ENCODE measurements around the gene FRRS1L.

FRRS1L gene

DNA sequence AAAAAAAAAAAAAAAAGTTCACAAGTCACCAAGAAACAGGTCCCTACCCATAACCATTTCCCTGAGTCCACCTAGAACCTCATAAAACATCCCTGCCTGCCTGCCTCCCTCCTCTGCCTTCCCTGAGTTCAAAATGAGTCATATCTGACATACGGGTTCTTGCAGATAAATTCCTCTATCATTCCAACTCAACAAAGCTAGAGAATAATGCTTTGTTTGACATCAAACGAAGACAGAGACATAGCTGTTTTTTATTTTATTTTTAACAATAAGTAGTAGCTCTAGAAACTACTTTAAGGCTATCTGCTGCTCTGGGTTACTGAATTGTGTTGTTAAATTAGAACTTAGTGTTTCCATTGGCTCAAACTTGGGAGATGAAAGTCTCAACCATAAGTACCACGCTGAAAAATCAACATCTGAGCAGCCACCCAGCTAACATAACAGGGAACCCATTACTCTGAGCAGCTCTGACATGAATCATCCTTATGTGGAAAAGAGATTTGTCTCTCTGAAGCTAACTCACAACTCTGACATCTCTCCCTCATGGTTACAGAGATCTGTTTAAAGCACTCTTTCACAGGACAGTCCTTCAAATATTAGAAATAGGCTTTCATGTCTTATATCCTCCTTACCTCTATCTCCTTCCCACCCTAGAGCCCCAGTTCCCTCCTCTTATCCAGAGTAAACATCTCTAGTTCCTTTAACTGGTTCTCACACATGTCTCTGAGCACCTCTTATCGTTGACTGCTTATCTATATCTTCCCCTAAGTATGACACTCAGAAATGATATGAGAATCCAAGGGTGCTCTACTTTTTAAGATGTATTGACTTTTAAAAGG, 59.4 kb downstream of the FRRS1L start:
- DNase-seq (ENCODE audit: low spot score), result peak; percentile 83

DNA sequence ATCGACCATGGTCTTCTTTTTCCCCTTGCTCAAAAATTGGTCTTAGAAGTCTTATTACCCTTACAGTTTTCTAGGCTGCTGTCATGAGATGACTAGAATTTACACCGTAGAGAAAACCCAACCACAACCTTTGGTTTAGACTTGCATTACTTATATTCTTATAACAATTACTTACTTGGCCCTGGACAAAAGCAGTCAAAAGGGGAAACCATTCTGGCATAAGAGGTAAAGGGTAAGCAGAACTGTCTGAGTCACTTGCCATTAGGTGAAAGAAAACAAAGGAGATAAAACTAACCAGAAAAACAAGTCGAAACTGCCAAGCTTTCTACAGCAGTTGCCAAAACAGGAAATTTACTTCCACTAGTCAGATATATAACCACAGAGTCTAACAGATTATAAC, 65.2 kb downstream of the FRRS1L start:
- DNase-seq (ENCODE audit: low spot score), result no peak

DNA sequence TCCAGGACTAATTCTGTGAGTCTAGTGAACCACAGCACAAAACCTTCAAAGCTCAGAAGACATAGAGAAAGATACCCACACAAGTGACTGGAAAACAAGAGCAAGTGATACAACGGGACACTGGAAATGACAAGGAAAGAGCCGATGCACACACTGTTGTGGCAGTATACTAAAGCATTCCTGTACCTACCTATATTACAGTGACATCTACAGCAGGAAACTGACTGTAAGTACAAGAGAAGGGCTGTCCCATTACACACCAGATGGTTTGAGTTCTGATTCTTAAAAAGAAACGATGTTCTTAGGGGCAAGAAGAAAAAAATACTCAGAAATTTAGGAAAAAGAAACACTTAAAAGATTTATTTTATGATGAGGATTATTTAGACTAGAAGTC, 65.8 kb downstream of the FRRS1L start:
- DNase-seq (ENCODE audit: low spot score), result no peak

DNA sequence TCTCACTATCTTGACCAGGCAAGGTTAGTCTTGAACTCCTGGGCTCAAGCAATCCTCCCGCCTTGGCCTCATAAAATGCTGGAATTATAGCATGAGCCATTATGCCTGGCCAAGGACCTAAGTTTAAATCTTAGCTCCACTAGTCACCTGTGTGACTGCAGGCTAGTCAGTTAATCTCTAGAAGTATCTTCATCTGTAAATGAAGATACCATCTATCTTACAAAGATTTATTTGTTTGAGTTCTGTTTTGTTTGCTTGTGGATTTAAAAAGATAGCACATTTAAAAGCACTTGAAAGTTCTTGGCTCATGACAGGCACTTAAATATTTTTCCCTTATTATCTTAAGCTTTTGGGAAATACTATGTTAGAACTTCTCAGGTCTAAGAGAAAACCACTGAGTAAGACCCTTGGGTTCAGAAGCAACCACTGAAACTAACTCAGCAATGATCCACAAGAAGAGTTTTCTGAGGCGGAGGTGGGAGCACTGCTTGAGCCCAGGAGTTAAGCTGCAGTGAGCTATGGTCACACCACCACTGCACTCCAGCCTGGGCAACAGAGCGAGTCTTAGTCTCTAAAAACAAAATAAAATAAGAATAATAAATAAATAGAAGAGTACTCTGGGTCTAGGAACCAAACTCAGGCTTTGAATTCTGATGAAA, 66.4 kb downstream of the FRRS1L start:
- DNase-seq (ENCODE audit: low spot score), result no peak

DNA sequence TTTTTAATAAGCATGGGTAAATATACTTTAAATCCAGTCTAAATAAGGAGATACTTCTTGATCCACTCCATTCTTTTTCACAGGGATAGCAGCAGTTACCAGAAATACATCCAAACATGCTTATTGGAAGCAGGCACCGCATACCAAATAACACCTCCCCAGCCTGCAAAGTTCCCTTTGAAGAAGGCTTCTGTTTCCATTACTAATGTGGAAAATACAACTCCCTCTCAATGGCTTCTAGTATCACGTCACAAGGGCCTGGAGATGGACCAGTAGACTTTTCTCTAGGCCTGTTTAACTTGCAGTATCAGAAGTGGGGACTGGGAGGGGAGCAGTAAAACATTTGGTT, 68.1 kb downstream of the FRRS1L start:
- no peak for DNase-seq (ENCODE audit: low spot score)

DNA sequence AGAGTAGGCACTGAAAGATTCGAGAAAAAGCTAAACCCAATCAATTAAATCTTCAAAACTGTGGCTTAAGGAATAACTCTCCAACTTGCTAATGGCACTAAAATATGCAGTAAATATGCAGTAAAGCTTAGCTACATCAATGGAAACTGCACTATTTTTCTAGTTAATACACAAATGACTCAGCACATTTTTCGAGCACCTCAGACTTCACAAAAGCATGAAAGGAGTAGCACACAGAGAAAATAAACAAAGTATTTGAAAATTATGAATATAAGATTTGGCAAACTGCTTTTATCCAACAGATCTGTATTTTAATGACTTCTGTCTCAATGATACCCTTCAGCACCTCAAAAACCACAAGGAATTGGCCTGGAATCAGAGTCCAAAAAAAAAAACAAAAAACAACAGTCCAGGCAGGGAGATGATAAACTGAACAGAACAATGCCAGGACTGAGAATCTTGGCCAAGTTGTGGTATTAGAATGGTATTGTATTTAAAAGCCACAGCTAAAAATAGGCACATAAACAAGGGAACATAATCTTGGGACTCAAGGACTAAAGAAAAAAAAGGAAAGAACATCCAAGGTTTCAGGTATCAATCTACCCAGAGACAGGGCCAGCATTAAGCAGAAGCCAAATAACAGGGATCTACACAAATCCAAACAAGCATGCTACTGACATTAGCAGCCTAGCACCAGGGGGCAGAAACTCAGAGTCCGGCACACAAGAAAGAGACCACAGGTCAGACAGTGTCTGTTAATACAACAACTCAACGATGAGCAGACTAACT, 68.7 kb downstream of the FRRS1L start:
- peak; percentile 54 for DNase-seq (ENCODE audit: low spot score)

DNA sequence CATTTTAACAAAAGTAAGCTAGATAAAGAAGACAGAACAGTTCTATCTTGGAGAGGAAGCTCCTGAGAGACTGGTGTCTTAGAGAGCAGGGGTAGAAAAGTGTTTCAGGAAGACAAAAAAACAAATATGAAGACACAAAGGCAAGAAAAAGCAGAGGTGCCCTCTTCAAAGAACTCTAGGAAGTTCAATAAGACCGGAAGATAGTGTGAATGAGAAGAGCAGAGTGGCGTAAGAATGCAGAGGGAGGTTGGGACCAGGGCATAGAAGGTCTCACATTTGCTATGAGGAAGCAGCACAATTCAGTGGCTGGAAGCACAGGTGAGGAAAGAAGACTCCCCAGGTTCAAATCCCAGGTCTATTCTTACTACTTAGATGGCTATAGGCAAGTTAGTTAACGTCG, 69.9 kb downstream of the FRRS1L start:
- no peak for DNase-seq (ENCODE audit: low spot score)

DNA sequence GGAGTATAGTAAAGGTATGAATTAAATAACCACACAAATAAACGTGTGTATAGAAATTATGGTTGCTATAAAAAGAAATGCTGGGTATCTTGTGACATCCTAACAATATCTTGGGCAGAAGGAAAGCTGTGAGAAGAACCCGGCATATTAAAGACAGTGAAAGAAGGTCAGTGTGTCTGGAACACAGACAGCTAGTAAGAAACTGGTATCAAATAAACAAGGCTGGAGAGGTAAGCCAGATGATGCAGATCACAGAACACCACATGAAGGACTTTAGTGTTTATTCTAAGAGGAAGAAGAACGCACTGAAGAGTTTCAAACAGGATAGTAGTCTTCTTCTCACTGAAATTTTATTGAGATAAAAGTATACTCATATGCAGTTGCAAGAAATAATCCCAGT, 71.7 kb downstream of the FRRS1L start:
- no peak for DNase-seq (ENCODE audit: low spot score)

DNA sequence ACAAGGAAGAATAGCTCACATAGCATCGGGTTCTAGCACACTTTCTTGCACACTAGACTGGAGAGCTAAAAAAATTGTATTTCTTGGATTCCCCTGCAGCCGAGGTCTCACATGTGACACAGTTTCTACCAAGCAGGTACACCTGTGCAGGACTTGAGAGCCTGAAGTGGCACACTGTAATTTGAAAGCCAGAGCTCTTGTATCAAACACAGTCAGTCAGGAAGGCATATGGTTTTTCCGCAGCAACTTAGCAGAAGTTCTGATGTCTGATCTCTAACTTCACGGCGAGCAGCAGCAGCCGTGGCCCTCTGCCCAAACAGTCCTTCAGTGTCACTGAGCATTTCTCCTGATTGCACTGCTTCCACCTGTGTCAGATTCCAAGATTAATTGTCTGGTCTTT, 72.8 kb downstream of the FRRS1L start:
- no peak for DNase-seq (ENCODE audit: low spot score)

DNA sequence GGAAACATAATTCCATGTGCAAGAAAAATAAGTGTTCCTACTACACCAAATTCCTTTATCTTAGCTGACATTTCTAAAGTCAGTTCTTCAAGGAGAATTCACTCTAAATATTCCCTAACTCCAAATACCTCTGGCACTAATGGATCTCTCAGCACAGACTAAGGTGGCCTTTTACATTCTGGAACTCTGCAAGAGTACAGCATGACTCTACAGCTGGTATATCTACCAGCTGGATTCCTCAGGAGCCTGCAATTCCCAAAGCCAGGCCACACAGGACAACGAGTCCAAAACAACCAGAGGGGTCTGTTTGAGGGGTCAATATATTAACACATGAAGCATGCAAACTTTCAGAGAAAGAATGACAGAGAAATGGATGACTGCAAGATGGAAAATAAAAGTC, 74.5 kb downstream of the FRRS1L start:
- no peak for DNase-seq (ENCODE audit: low spot score)

DNA sequence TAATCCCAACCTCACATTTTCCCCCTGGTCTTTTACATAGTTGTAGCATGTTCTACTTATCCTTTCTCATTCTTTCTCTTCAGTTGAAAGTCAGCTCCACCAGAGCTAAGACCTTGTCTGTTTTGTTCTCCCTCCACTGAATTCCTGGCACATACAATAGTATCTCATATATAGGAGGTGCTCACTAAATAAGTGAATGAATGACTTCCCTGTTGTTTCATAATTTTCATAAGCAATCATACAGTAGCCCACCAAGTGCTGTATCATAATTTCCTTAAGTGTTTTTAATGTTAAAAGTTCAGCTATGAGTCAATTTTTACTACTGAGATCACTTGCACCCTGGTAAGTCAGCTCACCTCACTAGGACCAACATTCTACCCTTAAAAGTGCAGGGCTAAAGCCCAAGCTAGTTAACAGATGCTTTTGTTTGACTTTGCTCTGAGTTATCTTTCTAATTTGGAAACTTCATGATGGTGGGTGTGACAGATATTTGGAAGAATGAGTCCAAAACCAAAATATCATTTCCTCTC, 74.9 kb downstream of the FRRS1L start:
- DNase-seq (ENCODE audit: low spot score), result no peak

DNA sequence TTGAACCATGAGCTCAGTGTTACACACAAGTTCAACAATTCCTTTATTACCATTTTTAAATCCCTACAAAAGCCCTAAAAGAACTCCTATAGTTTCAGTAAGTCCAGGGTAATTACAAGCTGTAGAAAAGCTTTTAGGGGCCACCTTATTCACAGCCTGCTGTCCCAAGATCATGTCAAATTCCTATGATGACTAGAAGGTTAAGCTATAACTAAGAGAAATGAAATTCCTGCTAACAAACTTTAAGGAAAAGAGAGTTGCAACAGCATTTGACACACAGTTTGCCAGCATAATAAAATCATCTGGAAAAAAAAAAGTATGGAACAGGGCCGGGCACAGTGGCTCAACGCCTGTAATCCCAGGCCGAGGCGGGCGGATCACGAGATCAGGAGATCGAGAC, 78.8 kb downstream of the FRRS1L start:
- no peak for DNase-seq (ENCODE audit: low spot score)

DNA sequence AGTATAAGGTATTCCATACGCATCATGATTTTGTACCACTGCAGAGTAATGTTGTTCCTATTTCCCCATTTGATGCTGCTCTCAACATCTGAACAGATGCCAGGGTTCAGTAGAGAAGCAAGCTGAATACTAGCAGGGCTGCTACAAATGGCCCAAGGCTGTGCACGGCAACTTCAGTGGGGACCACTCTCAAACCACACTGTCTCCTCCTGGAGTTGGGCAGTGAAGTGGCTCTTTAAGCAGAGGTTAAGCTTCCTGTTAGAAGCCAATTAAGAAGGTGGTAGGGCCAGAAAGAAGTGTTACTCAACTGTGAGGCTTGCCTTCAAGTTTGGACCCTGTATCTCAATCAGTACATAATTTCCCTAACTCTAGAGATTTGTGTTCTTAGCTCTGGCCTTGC, 79.3 kb downstream of the FRRS1L start:
- DNase-seq (ENCODE audit: low spot score), result no peak

DNA sequence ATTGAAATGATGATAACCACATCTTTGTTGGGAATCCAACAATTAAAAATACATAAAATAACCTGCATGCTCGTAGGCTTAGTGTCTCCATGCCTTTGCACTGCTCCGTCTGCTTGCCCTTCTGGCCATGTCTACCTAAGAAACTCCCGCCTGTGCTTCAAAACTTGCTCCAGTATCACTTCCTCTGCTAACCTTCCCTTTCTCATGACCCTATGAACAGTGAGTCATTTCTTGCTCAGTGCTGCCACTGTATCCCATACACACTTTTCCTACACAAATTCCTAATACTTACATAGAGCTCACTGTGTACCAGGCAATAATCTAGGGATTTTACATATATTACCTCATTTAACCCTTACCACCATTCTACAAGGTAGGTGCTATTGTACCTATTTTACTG, 80.8 kb downstream of the FRRS1L start:
- DNase-seq (ENCODE audit: low spot score), result peak; percentile 50

DNA sequence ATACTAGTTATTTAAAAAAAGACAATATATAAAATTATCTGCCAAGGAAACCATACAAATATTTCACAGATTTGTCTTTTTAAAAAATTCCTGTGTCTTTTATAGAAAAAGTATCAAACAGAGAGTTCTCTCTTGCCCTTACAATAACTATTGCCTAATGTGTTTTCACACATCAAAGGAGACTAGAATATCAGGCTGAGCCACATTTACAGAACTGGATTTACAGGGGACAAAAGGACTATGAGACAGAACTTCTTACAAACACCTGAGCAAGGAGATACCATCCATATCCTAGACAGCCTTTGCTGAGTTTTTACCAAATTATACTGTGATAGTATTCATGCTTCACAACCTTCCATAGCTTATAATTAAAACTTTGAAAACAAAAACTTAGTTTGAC, 81.5 kb downstream of the FRRS1L start:
- no peak for DNase-seq (ENCODE audit: low spot score)

DNA sequence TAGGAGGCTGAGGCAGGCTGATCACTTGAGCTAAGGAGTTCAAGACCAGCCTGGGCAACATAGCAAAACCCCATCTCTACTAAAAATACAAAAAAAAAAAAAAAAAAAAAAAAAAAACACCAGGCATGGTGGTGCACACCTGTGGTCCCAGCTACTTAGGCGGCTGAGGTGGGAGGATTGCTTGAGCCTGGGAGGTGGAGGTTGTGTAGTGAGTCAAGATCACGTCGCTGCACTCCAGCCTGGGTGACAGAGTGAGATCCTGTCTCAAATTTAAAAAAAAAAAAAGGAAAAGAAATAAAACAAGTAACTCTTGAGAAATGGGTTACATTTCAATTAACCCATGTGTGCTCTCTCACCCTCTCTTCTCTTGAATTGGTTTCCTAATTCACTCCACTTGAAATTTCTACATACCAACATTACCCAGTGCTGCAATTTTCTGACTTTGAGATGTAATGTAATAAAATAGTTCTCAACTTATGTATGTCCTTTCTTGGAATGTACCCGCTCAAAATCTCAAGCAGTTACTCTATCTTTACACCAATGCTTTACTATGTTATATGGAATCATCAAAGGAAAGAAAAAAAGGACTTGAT, 83.1 kb downstream of the FRRS1L start:
- DNase-seq (ENCODE audit: low spot score), result no peak

DNA sequence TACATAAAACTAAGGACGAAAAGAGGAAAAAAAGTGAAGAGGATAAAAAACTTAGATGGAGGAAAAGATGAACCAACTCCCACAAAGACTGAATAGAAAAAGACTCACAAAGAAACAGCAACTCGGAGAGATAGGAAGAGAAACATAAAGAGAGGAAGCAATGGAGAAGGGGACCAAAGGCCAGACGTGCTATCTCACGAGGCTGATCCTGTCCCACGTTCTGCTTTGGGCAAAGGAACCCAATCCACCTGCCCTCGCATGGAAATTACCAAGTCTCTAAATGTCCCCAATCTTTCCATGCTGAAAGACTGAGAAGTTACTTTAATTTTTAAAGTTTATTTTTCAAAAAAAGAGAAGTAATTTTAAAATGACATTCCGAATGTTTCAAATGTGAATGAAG, 83.9 kb downstream of the FRRS1L start:
- DNase-seq (ENCODE audit: low spot score), result no peak

DNA sequence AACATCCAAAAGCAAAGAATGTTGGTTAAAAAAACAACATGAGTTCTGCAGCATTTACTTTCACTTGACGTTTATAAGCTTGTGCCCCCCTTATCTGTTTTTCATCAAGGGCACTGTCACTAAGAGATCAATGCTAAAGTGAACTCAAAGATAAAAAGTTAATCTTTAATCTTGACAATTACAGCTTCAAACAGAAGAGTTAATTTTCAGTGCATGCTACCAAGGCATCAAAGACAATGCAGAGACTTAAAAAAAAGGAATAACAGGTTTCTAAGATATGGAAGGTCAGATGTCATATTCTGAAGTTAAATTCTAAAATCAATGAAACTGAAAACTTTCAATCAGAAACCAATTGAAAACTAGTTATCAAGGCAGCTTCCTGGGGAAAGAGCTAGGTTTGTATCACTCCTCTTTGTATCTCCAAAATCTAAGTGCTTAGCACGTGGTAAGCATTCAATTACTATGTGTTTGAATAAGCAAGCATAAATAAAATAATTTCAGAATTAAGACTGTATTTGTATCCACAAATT, 84.9 kb downstream of the FRRS1L start:
- no peak for DNase-seq (ENCODE audit: low spot score)

Measured in COLO829 (cell line).